Pulmonary artery endothelial cell (primary cell): Measurements from ENCODE around the gene LRRC19. TPM values are rescaled to one million over a fixed set of nuclear protein-coding genes. Genes with fewer than 3 reads are reported as not detected.
A peak's percentile ranks its signal among the peaks of the same experiment; 100 is the strongest.

Experiments
- DNase-seq: peaks from one replicate; pipeline ENCODE4 v3.0.0-alpha.2; 2011; ENCODE audit warnings: low read depth, low spot score
- total RNA-seq: library from RNA; depleted of rRNA; stranded (reverse); fragments of >200 nt; gene quantifications from 2 replicates; pipeline ENCODE4 v1.2.3, GENCODE V29; 2014

LRRC19 gene
- total RNA-seq, 1 donor from 2014 or later, result not detected

- DNase-seq, result peak; percentile 94
These were observed 49.3 kb downstream of the LRRC19 start, which contains the start of gene IFT74 for GRCh38 chr9:26955921-26956859. TSS of gene IFT74 (plus strand) at chr9:26956412. CDS start at chr9:26961968, 5,556 bp downstream.

- no peak for DNase-seq
These were observed 50.1 kb downstream of the LRRC19 start for GRCh38 chr9:26955222-26955903.

GRCh38 chr9:26954050-26954508, 51.4 kb downstream of the LRRC19 start:
- DNase-seq, result no peak

DNA sequence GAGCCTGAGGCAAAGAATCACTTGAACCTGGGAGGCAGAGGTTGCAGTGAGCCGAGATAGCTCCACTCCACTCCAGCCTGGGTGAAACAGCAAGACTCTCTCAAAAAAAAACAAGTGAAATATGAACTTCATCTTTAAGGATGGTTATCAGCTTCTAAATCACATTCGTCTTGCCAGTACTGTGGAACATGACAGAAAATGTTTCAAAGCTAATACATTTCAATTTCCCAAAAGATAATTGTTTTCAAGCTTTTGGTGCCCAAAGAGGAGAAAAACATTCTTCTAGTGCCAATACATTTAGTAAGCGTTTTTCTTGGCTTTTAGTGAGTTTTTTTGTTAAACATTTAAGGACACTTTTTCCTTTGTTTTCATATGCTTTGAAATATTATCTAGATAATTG, 53.7 kb downstream of the LRRC19 start:
- no peak for DNase-seq

DNA sequence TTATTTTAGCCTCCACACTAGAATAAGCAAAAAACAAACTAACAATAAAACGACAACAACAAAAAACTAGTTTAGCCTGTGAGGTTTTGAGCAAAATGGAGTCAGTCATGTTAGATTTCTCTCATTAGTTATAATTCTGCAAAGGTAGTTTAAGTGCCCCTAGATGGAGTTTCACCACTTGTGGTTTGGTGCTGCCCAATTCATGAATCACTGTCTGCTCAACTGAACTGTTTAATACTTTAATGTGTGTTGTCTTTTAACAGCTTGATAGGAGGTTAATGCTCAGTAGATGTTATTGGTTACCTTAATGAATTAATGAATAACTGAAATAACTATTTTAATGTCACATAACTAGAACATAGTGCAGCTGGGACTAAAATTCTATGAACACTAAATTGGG, 55.0 kb downstream of the LRRC19 start:
- DNase-seq, result no peak

- DNase-seq, result no peak
These were observed 55.8 kb downstream of the LRRC19 start for GRCh38 chr9:26949637-26950069.

DNA sequence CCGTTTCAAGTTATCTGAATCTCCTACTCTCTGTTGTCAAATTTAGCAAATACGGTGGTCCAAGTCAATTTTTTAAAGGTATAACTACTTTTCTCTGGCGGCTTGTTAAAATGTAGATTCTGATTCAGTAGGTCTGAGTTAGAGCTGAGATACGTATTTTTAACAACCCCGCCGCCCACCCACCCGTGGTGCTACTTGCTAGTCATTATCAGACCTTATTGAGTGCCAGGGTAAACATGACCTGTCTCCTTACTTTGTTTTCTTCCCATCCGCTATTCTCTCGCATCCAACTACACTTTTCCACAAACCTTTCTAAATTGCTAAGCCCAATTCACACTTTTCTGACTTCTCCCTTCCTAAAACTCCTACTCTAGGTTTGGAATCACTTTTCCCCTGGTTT, 57.7 kb downstream of the LRRC19 start:
- no peak for DNase-seq

- peak; percentile 66 for DNase-seq
These were observed 58.4 kb downstream of the LRRC19 start, which contains the start of gene PLAA for GRCh38 chr9:26946753-26947727. TSS of gene PLAA (minus strand) at chr9:26947242. CDS start at chr9:26947045, 197 bp downstream.

DNA sequence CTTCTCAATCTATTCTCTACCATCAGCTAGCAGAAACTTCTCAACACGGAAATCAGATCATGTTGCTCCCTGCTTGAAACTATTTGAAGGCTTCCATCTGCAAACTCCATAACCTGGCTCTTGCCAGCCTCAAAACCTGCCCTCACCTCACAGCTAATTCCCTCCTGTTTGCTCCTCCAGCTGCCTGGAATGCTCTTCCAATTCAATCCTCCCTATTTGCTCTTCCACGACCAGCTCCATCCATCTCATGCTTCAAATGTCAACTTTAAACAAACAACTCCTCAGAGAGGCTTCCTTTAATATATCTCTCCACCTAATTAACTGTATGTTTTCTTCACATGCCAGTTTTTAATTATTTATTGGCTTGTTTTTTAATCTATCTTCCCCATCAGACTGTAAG, 59.9 kb downstream of the LRRC19 start:
- DNase-seq, result no peak

Other genes starting within 250 kb of the LRRC19 start
- gene CAAP1, start 112.9 kb downstream of the LRRC19 start, total RNA-seq, result 15.8 and 21.2 TPM in 2 replicates
- 49.6 and 53.3 TPM in 2 replicates for gene PLAA, start 58.4 kb downstream of the LRRC19 start, total RNA-seq
- 7.8 and 8.6 TPM in 2 replicates for gene IFT74, start 49.3 kb downstream of the LRRC19 start, total RNA-seq
- gene TEK, start 103.6 kb upstream of the LRRC19 start, total RNA-seq, result 98.9 and 100 TPM in 2 replicates